Endometrial microvascular endothelial cells (primary cell): Measurements from ENCODE around the gene GPC6. TPM values are rescaled to one million over a fixed set of nuclear protein-coding genes. Genes with fewer than 3 reads are reported as not detected.

Source experiments
- in situ Hi-C: cut with HindIII; loops from 2 replicates; pipeline ENCODE4 v1.10.0; 2017; ENCODE audit warnings: low sequenced_read_pairs, low pct_unique_long_range_greater_than_20kb; ENCODE audit errors: inconsistent ontology term
- total RNA-seq: library from RNA; depleted of rRNA; stranded (reverse); fragments of >200 nt; gene quantifications from one replicate; pipeline ENCODE4 v1.2.3, GENCODE V29; 2015; ENCODE audit errors: inconsistent ontology term

The GPC6 gene
- total RNA-seq, 1 donor from 2014 or later, result 0.46 TPM

GRCh38 chr13:93727211-93728141 lies 500.9 kb downstream of the GPC6 start:
- in situ Hi-C loops, result no loop called here

GRCh38 chr13:93729383-93729782 lies 502.8 kb downstream of the GPC6 start:
- in situ Hi-C loops, result no loop called here

GRCh38 chr13:93730780-93731179 lies 504.2 kb downstream of the GPC6 start:
- in situ Hi-C loops, result no loop called here

- in situ Hi-C loops, result no loop called here
These were observed 505.6 kb downstream of the GPC6 start for GRCh38 chr13:93732186-93732585.

- in situ Hi-C loops, result no loop called here
These were observed 509.5 kb downstream of the GPC6 start for GRCh38 chr13:93736081-93736480.

GRCh38 chr13:93736909-93737308 lies 510.3 kb downstream of the GPC6 start:
- in situ Hi-C loops, result no loop called here

GRCh38 chr13:93740334-93740733 lies 513.7 kb downstream of the GPC6 start:
- in situ Hi-C loops, result no loop called here

GRCh38 chr13:93744033-93744432 lies 517.4 kb downstream of the GPC6 start:
- in situ Hi-C loops, result no loop called here

GRCh38 chr13:93744886-93745285 lies 518.3 kb downstream of the GPC6 start:
- in situ Hi-C loops, result no loop called here

- in situ Hi-C loops, result no loop called here
These were observed 519.3 kb downstream of the GPC6 start for GRCh38 chr13:93745884-93746283.

GRCh38 chr13:93746589-93746988 lies 520.0 kb downstream of the GPC6 start:
- in situ Hi-C loops, result no loop called here

GRCh38 chr13:93750676-93751075 lies 524.1 kb downstream of the GPC6 start:
- in situ Hi-C loops, result no loop called here

GRCh38 chr13:93751117-93751516 lies 524.5 kb downstream of the GPC6 start:
- in situ Hi-C loops, result no loop called here

GRCh38 chr13:93752541-93752940 lies 525.9 kb downstream of the GPC6 start:
- in situ Hi-C loops, result no loop called here

- in situ Hi-C loops, result no loop called here
These were observed 527.0 kb downstream of the GPC6 start for GRCh38 chr13:93753639-93754038.

- in situ Hi-C loops, result no loop called here
These were observed 528.7 kb downstream of the GPC6 start for GRCh38 chr13:93755341-93755740.

- in situ Hi-C loops, result no loop called here
These were observed 532.0 kb downstream of the GPC6 start for GRCh38 chr13:93758575-93758974.

- in situ Hi-C loops, result no loop called here
These were observed 536.3 kb downstream of the GPC6 start for GRCh38 chr13:93762708-93763426.

GRCh38 chr13:93765062-93765461 lies 538.5 kb downstream of the GPC6 start:
- in situ Hi-C loops, result no loop called here

GRCh38 chr13:93765811-93766210 lies 539.2 kb downstream of the GPC6 start:
- in situ Hi-C loops, result no loop called here
